HEK293T (cell line): ENCODE measurements around the gene ANXA11.

Experiments
- CTCF ChIA-PET: fragments of 350-600 bp; formaldehyde crosslinking; extraction: SDS; loops from one replicate; lab custom pipeline; 2021; ENCODE audit warnings: antibody characterized with exemption, inconsistent platforms; lab: Yijun Ruan, JAX
- POLR2A ChIA-PET: fragments of 350-600 bp; formaldehyde crosslinking; extraction: SDS; loops from one replicate; lab custom pipeline; 2020; ENCODE audit warnings: antibody characterized with exemption, inconsistent platforms; lab: Yijun Ruan, JAX
- DNase-seq: peaks from one replicate; pipeline ENCODE4 v3.0.0; 2012; ENCODE audit warnings: mixed read lengths; ENCODE audit errors: extremely low spot score
- ARNT ChIP-seq: fragments of 450-650 bp; IDR thresholded peaks from 2 replicates; pipeline ENCODE4 v1.6.1; 2017; ENCODE audit warnings: mild to moderate bottlenecking
- BHLHE40 ChIP-seq: fragments of 450-650 bp; IDR thresholded peaks from 2 replicates; pipeline ENCODE4 v1.6.1; 2016; ENCODE audit warnings: mild to moderate bottlenecking, moderate library complexity, borderline replicate concordance
- CTBP1 ChIP-seq: fragments of 450-650 bp; IDR thresholded peaks from 2 replicates; pipeline ENCODE4 v1.6.1; 2016; ENCODE audit warnings: borderline replicate concordance
- ELF4 ChIP-seq: fragments of 450-650 bp; IDR thresholded peaks from 2 replicates; pipeline ENCODE4 v1.6.1; 2017; ENCODE audit warnings: antibody characterized with exemption
- FOXA1 ChIP-seq: fragments of 450-650 bp; IDR thresholded peaks from 2 replicates; pipeline ENCODE4 v1.6.1; 2016; ENCODE audit warnings: mild to moderate bottlenecking
- FOXK2 ChIP-seq: fragments of 450-650 bp; IDR thresholded peaks from 2 replicates; pipeline ENCODE4 v1.6.1; 2016; ENCODE audit warnings: mild to moderate bottlenecking
- FOXM1 ChIP-seq: fragments of 450-650 bp; IDR thresholded peaks from 2 replicates; pipeline ENCODE4 v1.6.1; 2017; ENCODE audit warnings: mild to moderate bottlenecking, borderline replicate concordance
- HDGF ChIP-seq: fragments of 450-650 bp; IDR thresholded peaks from 2 replicates; pipeline ENCODE4 v1.6.1; 2017; ENCODE audit warnings: antibody characterized with exemption, borderline replicate concordance
- L3MBTL2 ChIP-seq: fragments of 450-650 bp; conservative IDR thresholded peaks from 2 replicates; pipeline ENCODE4 v1.6.1; 2016; ENCODE audit warnings: mild to moderate bottlenecking
- LEF1 ChIP-seq: fragments of 450-650 bp; IDR thresholded peaks from 2 replicates; pipeline ENCODE4 v1.6.1; 2017; ENCODE audit warnings: mild to moderate bottlenecking, borderline replicate concordance
- NFRKB ChIP-seq: fragments of 450-650 bp; IDR thresholded peaks from 2 replicates; pipeline ENCODE4 v1.6.1; 2016; ENCODE audit warnings: mild to moderate bottlenecking, moderate library complexity
- SP1 ChIP-seq: fragments of 450-650 bp; IDR thresholded peaks from 2 replicates; pipeline ENCODE4 v1.6.1; 2017
- SUZ12 ChIP-seq: fragments of 450-650 bp; IDR thresholded peaks from 2 replicates; pipeline ENCODE4 v1.6.1; 2016; ENCODE audit warnings: mild to moderate bottlenecking
- TARDBP ChIP-seq: fragments of 450-650 bp; IDR thresholded peaks from 2 replicates; pipeline ENCODE4 v1.6.1; 2016
- ZNF384 ChIP-seq: fragments of 450-650 bp; IDR thresholded peaks from 2 replicates; pipeline ENCODE4 v1.6.1; 2016
- TF ChIP-seq, protein P1 (sequence below): fragments of 450-650 bp; IDR thresholded peaks from 2 replicates; pipeline ENCODE4 v1.6.1; 2016

Gene ANXA11

DNA sequence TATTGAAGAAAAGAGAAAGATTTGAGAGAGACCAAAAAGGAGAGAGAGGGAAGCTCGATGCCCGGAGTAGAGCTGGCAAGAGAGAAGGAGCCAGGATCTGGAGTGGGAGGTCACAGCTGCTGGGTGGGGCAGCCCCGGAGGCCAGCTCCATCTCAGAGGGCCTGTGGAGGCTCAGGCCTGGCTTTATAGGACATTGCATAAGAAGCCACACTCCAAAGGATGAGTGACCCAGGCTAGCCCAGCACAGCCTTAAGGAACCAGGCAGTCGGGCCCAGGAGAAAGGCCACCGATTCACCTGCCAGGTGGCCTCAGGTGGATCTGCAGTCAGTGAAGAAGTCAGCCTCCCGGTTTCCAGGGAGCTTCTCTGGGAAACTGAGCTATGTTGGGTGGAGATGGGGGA is 72.1 kb downstream of the ANXA11 start:
- ChIA-PET CTCF (interaction anchor here (0.9 kb wide), 1 partner anchor 89 kb away, joined by 3 read pairs; no protein-coding TSS in a partner anchor), POLR2A (no interaction called here)
- DNase-seq, result no peak
- TF ChIP-seq CTBP1, result no peak
- TF ChIP-seq NFRKB, result no peak
- no peak for TF ChIP-seq SUZ12
- no peak for TF ChIP-seq ARNT
- TF ChIP-seq L3MBTL2, result no peak
- TF ChIP-seq FOXM1, result no peak
- TF ChIP-seq, protein P1, sequence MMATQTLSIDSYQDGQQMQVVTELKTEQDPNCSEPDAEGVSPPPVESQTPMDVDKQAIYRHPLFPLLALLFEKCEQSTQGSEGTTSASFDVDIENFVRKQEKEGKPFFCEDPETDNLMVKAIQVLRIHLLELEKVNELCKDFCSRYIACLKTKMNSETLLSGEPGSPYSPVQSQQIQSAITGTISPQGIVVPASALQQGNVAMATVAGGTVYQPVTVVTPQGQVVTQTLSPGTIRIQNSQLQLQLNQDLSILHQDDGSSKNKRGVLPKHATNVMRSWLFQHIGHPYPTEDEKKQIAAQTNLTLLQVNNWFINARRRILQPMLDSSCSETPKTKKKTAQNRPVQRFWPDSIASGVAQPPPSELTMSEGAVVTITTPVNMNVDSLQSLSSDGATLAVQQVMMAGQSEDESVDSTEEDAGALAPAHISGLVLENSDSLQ, result no peak
- TF ChIP-seq SP1, result no peak
- no peak for TF ChIP-seq ELF4
- no peak for TF ChIP-seq ZNF384
- no peak for TF ChIP-seq FOXK2
- no peak for TF ChIP-seq TARDBP
- TF ChIP-seq LEF1, result no peak
- no peak for TF ChIP-seq FOXA1

DNA sequence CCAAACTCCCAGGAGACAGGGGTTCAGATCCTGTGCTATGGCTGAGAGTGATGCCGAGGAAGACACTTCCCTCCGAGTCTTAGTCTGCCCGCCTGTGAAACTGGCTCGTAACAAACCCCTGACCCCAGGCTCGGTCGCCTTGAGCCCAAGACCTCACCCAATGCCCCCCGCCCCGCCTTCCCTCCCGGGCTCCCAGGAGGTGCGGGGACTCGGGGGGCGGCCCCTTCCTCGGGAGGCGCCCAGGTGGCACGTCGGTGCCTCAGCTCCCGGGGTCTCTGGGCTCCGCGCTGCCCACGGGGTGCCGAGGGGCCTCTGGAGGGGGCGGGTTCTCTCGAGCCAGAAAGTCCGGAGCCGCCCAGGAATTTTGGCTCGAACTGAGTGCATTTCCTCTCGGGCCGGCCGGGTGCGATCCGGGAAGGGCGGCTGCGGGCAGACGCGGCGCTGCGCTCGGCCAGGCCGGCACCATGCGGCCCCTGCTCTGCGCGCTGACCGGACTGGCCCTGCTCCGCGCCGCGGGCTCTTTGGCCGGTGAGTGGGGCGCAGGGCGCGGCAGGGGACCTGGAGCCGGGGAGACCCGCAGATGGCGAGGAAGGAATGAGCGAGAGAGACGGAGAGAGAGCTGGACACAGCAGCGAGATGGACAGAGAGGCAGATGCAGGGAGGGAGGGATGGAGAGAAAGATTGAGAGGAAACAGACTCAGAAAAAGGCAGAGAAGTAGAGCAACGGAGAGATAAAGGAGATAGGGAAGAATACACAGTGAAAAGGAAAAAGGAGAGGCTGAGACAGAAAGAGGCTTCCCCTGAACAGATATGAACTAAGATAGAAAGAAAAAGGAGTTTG is 72.8 kb downstream of the ANXA11 start, which contains the start of gene PLAC9:
PLAC9 (plus strand) TSS at position 432 of the 841 bp plus-strand sequence; CDS start at position 465, 33 bp downstream.
- CTCF ChIA-PET, result interaction anchor here (0.9 kb wide), 1 partner anchor 90 kb away, joined by 3 read pairs; no protein-coding TSS in a partner anchor
- POLR2A ChIA-PET, result no interaction called here
- DNase-seq, result no peak
- no peak for TF ChIP-seq SP1
- no peak for TF ChIP-seq FOXK2
- no peak for TF ChIP-seq BHLHE40

DNA sequence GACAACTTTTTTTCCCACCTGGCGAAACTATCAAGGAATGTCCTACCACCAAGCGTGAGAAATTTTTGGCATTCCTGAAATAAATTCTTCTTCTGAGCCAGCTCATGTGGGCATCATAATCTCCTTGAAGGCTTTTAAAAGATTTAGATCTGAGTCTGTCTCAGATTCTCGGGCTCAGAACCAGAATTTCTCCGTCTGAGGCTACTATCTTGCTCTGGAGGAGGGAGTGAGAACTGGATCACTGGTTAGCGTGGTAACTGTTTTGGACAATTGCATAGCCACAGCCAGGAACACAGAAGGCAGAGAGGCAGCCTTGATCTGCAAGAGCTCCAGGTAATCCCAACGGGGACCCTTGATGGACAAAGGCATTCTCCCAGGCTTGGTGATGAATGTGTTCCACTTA is 73.8 kb downstream of the ANXA11 start:
- TF ChIP-seq ELF4, result no peak
- CTCF ChIA-PET, result no interaction called here
- POLR2A ChIA-PET, result no interaction called here
- no peak for DNase-seq

DNA sequence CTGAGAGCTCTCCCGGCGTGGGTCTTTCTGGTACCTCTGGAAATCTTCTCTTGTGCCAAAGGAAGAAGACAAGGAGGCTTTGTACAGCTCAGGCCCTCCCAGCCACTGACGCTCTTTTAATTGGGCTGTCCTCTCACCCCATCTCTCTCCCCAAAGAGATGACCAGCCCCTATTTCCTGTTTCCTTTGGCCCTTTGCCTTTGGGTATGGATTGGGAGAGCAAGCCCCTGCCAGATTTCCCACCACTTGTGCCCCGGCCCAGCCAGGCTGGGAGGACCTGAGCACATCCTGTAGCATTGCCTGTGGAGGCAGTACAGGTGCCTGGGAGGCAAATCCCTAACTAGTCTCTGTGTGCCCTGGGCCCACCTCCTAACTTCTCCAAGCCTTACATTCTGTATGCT is 78.5 kb downstream of the ANXA11 start:
- CTCF ChIA-PET, result no interaction called here
- DNase-seq, result no peak
- no peak for TF ChIP-seq SUZ12
- TF ChIP-seq ZNF384, result no peak
- no peak for TF ChIP-seq SP1
- TF ChIP-seq ARNT, result no peak
- TF ChIP-seq ELF4, result no peak
- no peak for TF ChIP-seq BHLHE40
- TF ChIP-seq FOXA1, result no peak
- no peak for TF ChIP-seq CTBP1
- no peak for TF ChIP-seq LEF1
- POLR2A ChIA-PET, result no interaction called here

DNA sequence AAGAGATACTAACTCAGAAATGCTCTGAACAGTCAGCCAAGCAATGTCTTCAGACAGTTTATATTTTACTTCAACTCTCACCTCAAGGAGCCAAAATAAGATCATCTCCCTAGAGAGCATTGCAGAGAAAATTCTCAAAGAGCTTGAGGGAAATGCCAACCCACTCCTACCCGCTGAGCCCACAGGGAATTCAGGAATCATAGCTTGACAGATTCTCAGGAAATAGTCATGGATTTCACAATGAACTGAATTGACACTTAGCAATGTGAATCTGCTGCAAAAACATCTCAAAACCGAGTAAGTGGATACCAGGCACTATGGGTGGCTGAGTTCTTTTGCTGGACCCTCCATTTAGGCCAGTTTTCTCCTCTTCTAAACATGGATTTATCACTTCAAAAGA is 82.6 kb downstream of the ANXA11 start:
- no peak for DNase-seq
- CTCF ChIA-PET, result no interaction called here
- POLR2A ChIA-PET, result no interaction called here
- no peak for TF ChIP-seq CTBP1
- TF ChIP-seq, protein P1, result no peak
- no peak for TF ChIP-seq FOXK2
- TF ChIP-seq HDGF, result no peak
- no peak for TF ChIP-seq FOXM1
- TF ChIP-seq LEF1, result no peak

DNA sequence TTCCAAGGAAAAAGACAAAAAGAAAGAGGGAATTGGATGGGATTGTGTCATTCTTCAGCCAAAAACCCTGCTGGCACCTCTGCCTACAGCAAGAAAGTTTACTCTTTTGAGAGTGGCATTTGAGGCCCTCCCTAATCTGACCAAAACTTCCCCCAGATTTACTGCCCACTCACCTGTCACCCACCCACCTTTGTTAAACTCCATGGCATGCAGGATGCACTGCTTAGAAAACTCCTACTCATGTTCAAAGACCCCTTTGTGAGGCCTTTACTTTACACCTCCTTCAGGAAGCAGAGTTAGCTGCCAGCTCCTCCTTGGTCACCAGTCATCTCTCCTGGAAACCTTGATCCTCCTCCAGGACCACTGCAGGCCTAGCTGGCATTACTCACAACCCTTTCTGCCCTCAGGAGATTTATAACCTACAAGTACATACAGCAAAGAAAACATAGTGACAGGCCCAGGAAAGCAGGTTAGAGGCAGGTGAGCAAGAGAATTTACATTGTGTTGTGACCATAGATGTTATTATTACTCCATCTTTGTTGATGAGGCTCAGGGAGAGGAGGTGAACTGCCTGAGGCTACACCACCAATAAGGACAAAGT is 83.1 kb downstream of the ANXA11 start:
- ChIA-PET POLR2A (no interaction called here), CTCF (no interaction called here)
- DNase-seq, result no peak
- TF ChIP-seq ELF4 (no peak), HDGF (no peak)

DNA sequence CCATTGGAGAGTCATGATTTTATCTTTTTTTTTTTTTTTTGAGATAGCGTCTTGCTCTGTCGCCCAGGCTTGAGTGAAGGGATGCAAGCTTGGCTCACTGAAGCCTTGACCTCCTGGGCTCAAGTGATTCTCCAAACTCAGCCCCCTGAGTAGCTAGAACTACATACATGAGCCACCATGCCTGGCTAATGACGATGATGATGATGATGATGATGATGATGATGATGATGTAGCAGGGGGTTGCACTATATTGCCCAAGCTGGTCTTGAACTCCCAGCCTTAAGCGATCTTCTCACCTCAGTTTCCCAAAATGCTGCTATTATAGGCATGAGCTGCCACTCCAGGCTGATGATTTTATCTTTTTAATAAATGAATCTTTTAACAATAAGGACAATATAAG is 86.7 kb downstream of the ANXA11 start:
- TF ChIP-seq FOXM1, result no peak
- no peak for TF ChIP-seq ZNF384
- no peak for TF ChIP-seq ELF4
- no peak for TF ChIP-seq BHLHE40
- no peak for DNase-seq
- POLR2A ChIA-PET, result no interaction called here
- CTCF ChIA-PET, result no interaction called here

DNA sequence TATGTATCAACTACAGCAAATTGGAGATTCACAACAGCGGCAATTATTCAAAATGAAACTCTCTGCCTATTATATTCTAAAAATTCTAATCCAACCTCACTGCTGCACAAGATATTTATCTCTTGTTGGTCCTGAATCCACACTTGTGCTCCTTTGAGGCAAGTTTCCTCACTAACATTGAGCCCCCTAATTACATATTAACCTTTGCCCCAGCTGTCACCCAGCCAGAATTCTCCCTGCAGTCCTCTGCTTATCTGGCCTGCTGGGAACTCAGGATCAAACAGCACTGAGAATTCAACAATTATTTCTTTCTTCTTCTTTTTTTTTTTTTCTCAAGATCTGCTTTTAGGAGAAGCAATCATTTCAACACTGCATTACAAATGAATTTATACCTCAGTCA is 94.4 kb downstream of the ANXA11 start:
- DNase-seq, result no peak
- POLR2A ChIA-PET, result no interaction called here
- TF ChIP-seq ARNT, result no peak
- no peak for TF ChIP-seq SP1
- TF ChIP-seq CTBP1, result no peak
- no peak for TF ChIP-seq FOXA1
- TF ChIP-seq SUZ12, result no peak
- no peak for TF ChIP-seq LEF1
- no peak for TF ChIP-seq ELF4
- TF ChIP-seq, protein P1, result no peak
- TF ChIP-seq TARDBP, result no peak
- no peak for TF ChIP-seq L3MBTL2
- TF ChIP-seq ZNF384, result no peak
- no peak for TF ChIP-seq HDGF
- TF ChIP-seq FOXM1, result no peak
- TF ChIP-seq FOXK2, result no peak
- no peak for TF ChIP-seq NFRKB
- TF ChIP-seq BHLHE40, result no peak
- CTCF ChIA-PET, result no interaction called here
